NCI-H2107 treated with DMSO at 0.1 percent for 48 hours (cell line): ENCODE data around the gene COL17A1.

ENCODE experiments used
- DNase-seq: peaks from one replicate; lab custom pipeline; 2025; ENCODE audit not compliant: unreplicated experiment; lab: John Stamatoyannopoulos, UW

COL17A1 gene

GRCh38 chr10:104034401-104035193 is 51.1 kb downstream of the COL17A1 start:
- DNase-seq: no peak

GRCh38 chr10:104033966-104034365 is 51.7 kb downstream of the COL17A1 start:
- DNase-seq: no peak

- no peak for DNase-seq
These were observed 52.2 kb downstream of the COL17A1 start for GRCh38 chr10:104033401-104033930.

GRCh38 chr10:104032144-104032775 is 53.4 kb downstream of the COL17A1 start:
- no peak for DNase-seq

- DNase-seq: no peak
These were observed 54.0 kb downstream of the COL17A1 start for GRCh38 chr10:104031631-104032030.

GRCh38 chr10:104029521-104029860 is 56.2 kb downstream of the COL17A1 start:
- DNase-seq: no peak

- DNase-seq: no peak
These were observed 56.7 kb downstream of the COL17A1 start for GRCh38 chr10:104028823-104029520.

GRCh38 chr10:104028146-104028545 is 57.5 kb downstream of the COL17A1 start:
- no peak for DNase-seq

GRCh38 chr10:104026762-104027161 is 58.9 kb downstream of the COL17A1 start:
- DNase-seq: no peak

- no peak for DNase-seq
These were observed 60.2 kb downstream of the COL17A1 start for GRCh38 chr10:104025524-104025923.

- no peak for DNase-seq
These were observed 63.7 kb downstream of the COL17A1 start for GRCh38 chr10:104022026-104022425.

GRCh38 chr10:104021246-104021645 is 64.4 kb downstream of the COL17A1 start:
- no peak for DNase-seq

GRCh38 chr10:104020020-104020419 is 65.7 kb downstream of the COL17A1 start:
- DNase-seq: no peak

GRCh38 chr10:104018471-104018870 is 67.2 kb downstream of the COL17A1 start:
- DNase-seq: no peak

GRCh38 chr10:104016661-104017060 is 69.0 kb downstream of the COL17A1 start:
- DNase-seq: no peak

- no peak for DNase-seq
These were observed 71.5 kb downstream of the COL17A1 start for GRCh38 chr10:104014176-104014575.

GRCh38 chr10:104013489-104013888 is 72.2 kb downstream of the COL17A1 start:
- no peak for DNase-seq

GRCh38 chr10:104011904-104012303 is 73.8 kb downstream of the COL17A1 start:
- DNase-seq: no peak

- no peak for DNase-seq
These were observed 80.4 kb downstream of the COL17A1 start for GRCh38 chr10:104005172-104005863.

GRCh38 chr10:104002911-104003310 is 82.8 kb downstream of the COL17A1 start:
- no peak for DNase-seq

- no peak for DNase-seq
These were observed 86.9 kb downstream of the COL17A1 start for GRCh38 chr10:103998805-103999204.
